IMR-90 (cell line): ENCODE data around the gene MYO1H. TPM values are rescaled to one million over a fixed set of nuclear protein-coding genes. Genes with fewer than 3 reads are reported as not detected.

Experiments
- ATAC-seq: fragments of 200-7000 bp; cut with Tn5 transposase; 2 replicates; pipeline ENCODE4 v1.9.1; 2020; ENCODE audit warnings: low read depth, mild to moderate bottlenecking, moderate library complexity
- BruUV-seq: library from RNA; stranded (reverse); fragments of 400-500 nt; replicated peaks from 2 replicates; lab custom pipeline; 2021; lab: Mats Ljungman, UMichigan
- CTCF ChIA-PET: fragments of 300-600 bp; formaldehyde crosslinking; extraction: SDS; loops from one replicate; lab custom pipeline; 2021; ENCODE audit warnings: antibody characterized with exemption; lab: Yijun Ruan, JAX
- POLR2A ChIA-PET: fragments of 300-600 bp; sonication (Branson Sonifier 250); formaldehyde crosslinking; loops from one replicate; lab custom pipeline; 2022; ENCODE audit warnings: antibody characterized with exemption; ENCODE audit not compliant: unreplicated experiment; lab: Charles Lee
- DNase-seq: peaks from one replicate; pipeline ENCODE4 v3.0.0; 2013
- H2AFZ ChIP-seq: replicated peaks from 2 replicates; pipeline ENCODE3; 2013; ENCODE audit warnings: low read length, mild to moderate bottlenecking; ENCODE audit not compliant: poor library complexity
- H2AK5ac ChIP-seq: 2 replicates; pipeline ENCODE4 v1.6.1; 2013; ENCODE audit warnings: low read depth, low read length, inconsistent platforms
- H2AK9ac ChIP-seq: replicated peaks from 2 replicates; pipeline ENCODE3; 2013; ENCODE audit warnings: mild to moderate bottlenecking, low read depth, low read length, moderate library complexity; ENCODE audit not compliant: poor library complexity
- H2BK120ac ChIP-seq: 2 replicates; pipeline ENCODE4 v1.6.1; 2013; ENCODE audit warnings: low read depth, low read length, inconsistent platforms
- H2BK15ac ChIP-seq: 3 replicates; pipeline ENCODE4 v1.6.1; 2013; ENCODE audit warnings: low read depth, low read length, inconsistent platforms
- H2BK20ac ChIP-seq: 2 replicates; pipeline ENCODE4 v1.6.1; 2013; ENCODE audit warnings: low read depth, mild to moderate bottlenecking, inconsistent platforms, low read length, moderate library complexity
- H2BK5ac ChIP-seq: 2 replicates; pipeline ENCODE4 v1.6.1; 2013; ENCODE audit warnings: mild to moderate bottlenecking, low read depth, low read length, inconsistent platforms; ENCODE audit not compliant: poor library complexity, severe bottlenecking
- H3K14ac ChIP-seq: replicated peaks from 2 replicates; pipeline ENCODE4 v1.6.1; 2013; ENCODE audit warnings: low read depth, low read length, inconsistent platforms
- H3K18ac ChIP-seq: 2 replicates; pipeline ENCODE4 v1.6.1; 2013; ENCODE audit warnings: low read depth, low read length, control low read depth
- H3K23ac ChIP-seq: 2 replicates; pipeline ENCODE4 v1.6.1; 2013; ENCODE audit warnings: low read depth, low read length, inconsistent platforms
- H3K27ac ChIP-seq: 2 replicates; pipeline ENCODE4 v1.5.1; 2013; ENCODE audit warnings: mild to moderate bottlenecking, control low read depth, low read length; ENCODE audit not compliant: insufficient read depth
- H3K27me3 ChIP-seq: 2 replicates; pipeline ENCODE4 v1.6.1; 2013; ENCODE audit warnings: low read length; ENCODE audit not compliant: control insufficient read depth, insufficient read depth
- H3K36me3 ChIP-seq: 2 replicates; pipeline ENCODE4 v1.6.1; 2013; ENCODE audit warnings: low read length, mixed read lengths; ENCODE audit not compliant: control insufficient read depth, insufficient read depth
- H3K4ac ChIP-seq: 2 replicates; pipeline ENCODE4 v1.6.1; 2013; ENCODE audit warnings: low read depth, low read length, inconsistent platforms
- H3K4me1 ChIP-seq: 2 replicates; pipeline ENCODE4 v1.6.1; 2013; ENCODE audit warnings: low read length, mixed read lengths; ENCODE audit not compliant: control insufficient read depth, insufficient read depth
- H3K4me2 ChIP-seq: 2 replicates; pipeline ENCODE4 v1.6.1; 2013; ENCODE audit warnings: low read depth, mild to moderate bottlenecking, control low read depth, low read length, moderate library complexity
- H3K4me3 ChIP-seq: 2 replicates; pipeline ENCODE4 v1.5.1; 2013; ENCODE audit warnings: low read depth, mild to moderate bottlenecking, control low read depth, low read length, moderate library complexity; ENCODE audit not compliant: insufficient read depth
- H3K56ac ChIP-seq: 2 replicates; pipeline ENCODE4 v1.6.1; 2013; ENCODE audit warnings: low read length, inconsistent platforms; ENCODE audit not compliant: insufficient read depth; ENCODE audit errors: extremely low read depth
- H3K79me1 ChIP-seq, 2 experiments: 2 replicates each; pipeline ENCODE4 v1.6.1; 2013; ENCODE audit warnings: low read length in 2 of 2, inconsistent platforms in 1 of 2, low read depth in 1 of 2
- H3K9ac ChIP-seq: 2 replicates; pipeline ENCODE4 v1.6.1; 2013; ENCODE audit warnings: low read depth, low read length, control low read depth
- H3K9me1 ChIP-seq: 2 replicates; pipeline ENCODE4 v1.6.1; 2013; ENCODE audit warnings: low read length, inconsistent platforms; ENCODE audit not compliant: insufficient read depth
- H3K9me3 ChIP-seq: 2 replicates; pipeline ENCODE4 v1.6.1; 2013; ENCODE audit warnings: low read length; ENCODE audit not compliant: control insufficient read depth, insufficient read depth
- H4K20me1 ChIP-seq: 2 replicates; pipeline ENCODE4 v1.6.1; 2013; ENCODE audit warnings: low read length, inconsistent platforms; ENCODE audit not compliant: insufficient read depth
- H4K5ac ChIP-seq: 2 replicates; pipeline ENCODE4 v1.6.1; 2013; ENCODE audit warnings: mild to moderate bottlenecking, low read depth, low read length, control low read depth
- H4K8ac ChIP-seq, 2 experiments: 2 replicates each; pipeline ENCODE4 v1.6.1; 2013; ENCODE audit warnings: low read depth in 2 of 2, low read length in 2 of 2, control low read depth in 1 of 2, inconsistent platforms in 1 of 2
- H4K91ac ChIP-seq: 2 replicates; pipeline ENCODE4 v1.6.1; 2013; ENCODE audit warnings: low read depth, low read length, inconsistent platforms; ENCODE audit not compliant: insufficient read depth
- CHD1 ChIP-seq: IDR thresholded peaks from 2 replicates; pipeline ENCODE4 v1.6.1; 2012; ENCODE audit warnings: low read depth, low read length, improper control_type of control experiment
- WGBS, 2 experiments: methylation state at CpG; one replicate each; pipeline versions ENCODE4 v1.1.5 to v1.1.7; 2013; ENCODE audit warnings: missing lambda C conversion rate in 2 of 2; ENCODE audit not compliant: insufficient read length in 1 of 2; ENCODE audit errors: extremely low coverage in 2 of 2; 5-methylcytosine and 5-hydroxymethylcytosine counted together
- dilution Hi-C: fragments of 300-500 bp; cut with HindIII; formaldehyde crosslinking; loops from one replicate; pipeline ENCODE4 v1.14.3; 2018; ENCODE audit warnings: low sequenced_read_pairs; ENCODE audit not compliant: unreplicated experiment
- in situ Hi-C: fragments of 300-500 bp; cut with MboI; formaldehyde crosslinking; loops from 3 replicates; pipeline ENCODE4 v1.14.3; 2019; ENCODE audit warnings: low sequenced_read_pairs, inconsistent platforms, mixed read lengths
- intact Hi-C: fragments of 100-400 bp; cut with micrococcal nuclease; formaldehyde crosslinking; loops from 2 replicates; pipeline ENCODE4 v1.10.0; 2022
- polyA plus RNA-seq, 3 experiments: library from polyadenylated mRNA; depleted of rRNA; stranded (reverse); fragments of >200 nt; gene quantifications; 2 replicates each; pipeline ENCODE4 v1.2.3, GENCODE V29; 2012; ENCODE audit warnings: low replicate concordance in 1 of 3
- total RNA-seq: library from RNA; depleted of rRNA; stranded (reverse); fragments of >200 nt; gene quantifications from 2 replicates; pipeline ENCODE4 v1.2.3, GENCODE V29; 2012

The MYO1H gene
- total and polyA plus RNA-seq, 2 of the 4 experiments (the other 2 are of a cell fraction): not detected

- intact Hi-C loops (no loop called here), in situ Hi-C loops (no loop called here), dilution Hi-C loops (no loop called here)
- no peak for DNase-seq
- Histone ChIP-seq H2AK9ac (no peak overlapping the region), H3K4me2 (no peak overlapping the region), H3K4me1 (peaks cover 3% of the 10 kb centered on the region; the same call in 1 of the 2 replicates), H3K9me1 (no peaks in the 10 kb centered on the region), H4K5ac (no peak overlapping the region), H3K9ac (no peak overlapping the region), H3K23ac (no peak overlapping the region), H3K14ac (no peak overlapping the region), H4K8ac (no peak overlapping the region), H3K36me3 (no peaks in the 10 kb centered on the region), H4K91ac (no peak overlapping the region), H3K4me3 (no peak overlapping the region), H2AK5ac (no peak overlapping the region), H3K18ac (no peak overlapping the region), H3K79me1 (no peaks in the 10 kb centered on the region), H2BK20ac (no peak overlapping the region), H3K27me3 (peaks cover 4% of the 10 kb centered on the region), H4K20me1 (no peaks in the 10 kb centered on the region), H3K4ac (no peak overlapping the region), H3K27ac (no peak overlapping the region), H2AFZ (no peak overlapping the region), H2BK120ac (no peak overlapping the region), H3K56ac (no peak overlapping the region), H2BK15ac (no peak overlapping the region), H3K9me3 (no peaks in the 10 kb centered on the region), H2BK5ac (no peak overlapping the region)
- POLR2A ChIA-PET: no interaction called here
- no peak for TF ChIP-seq CHD1
- ATAC-seq: no peak
- no TSS peak for BruUV-seq
- no CpG with 5 or more reads among the region's 2 CpGs for WGBS, 2 experiments
- CTCF ChIA-PET: no interaction called here
These were observed 35.5 kb downstream of the MYO1H start for GRCh38 chr12:109383240-109383639.
